ENCODE results near the gene AGMO.

AGMO gene

GRCh38 chr7:15168489-15168888 lies 393.3 kb downstream of the AGMO start:
- Histone ChIP-seq H3K36me3 (no peaks in the 10 kb centered on the region), H3K4me1 (ENCODE audit: control insufficient read depth in 1 of 2, insufficient read depth in 1 of 2, low read depth in 1 of 2, low read length in 1 of 2) (no peaks in the 10 kb centered on the region), H3K27me3 (no peaks in the 10 kb centered on the region), H3K27ac (no peak overlapping the region), H3K4me3 (ENCODE audit: low read depth in 1 of 2, low read length in 1 of 2) (no peak overlapping the region), H3K9me3 (no peaks in the 10 kb centered on the region)
- TF ChIP-seq, protein P1, sequence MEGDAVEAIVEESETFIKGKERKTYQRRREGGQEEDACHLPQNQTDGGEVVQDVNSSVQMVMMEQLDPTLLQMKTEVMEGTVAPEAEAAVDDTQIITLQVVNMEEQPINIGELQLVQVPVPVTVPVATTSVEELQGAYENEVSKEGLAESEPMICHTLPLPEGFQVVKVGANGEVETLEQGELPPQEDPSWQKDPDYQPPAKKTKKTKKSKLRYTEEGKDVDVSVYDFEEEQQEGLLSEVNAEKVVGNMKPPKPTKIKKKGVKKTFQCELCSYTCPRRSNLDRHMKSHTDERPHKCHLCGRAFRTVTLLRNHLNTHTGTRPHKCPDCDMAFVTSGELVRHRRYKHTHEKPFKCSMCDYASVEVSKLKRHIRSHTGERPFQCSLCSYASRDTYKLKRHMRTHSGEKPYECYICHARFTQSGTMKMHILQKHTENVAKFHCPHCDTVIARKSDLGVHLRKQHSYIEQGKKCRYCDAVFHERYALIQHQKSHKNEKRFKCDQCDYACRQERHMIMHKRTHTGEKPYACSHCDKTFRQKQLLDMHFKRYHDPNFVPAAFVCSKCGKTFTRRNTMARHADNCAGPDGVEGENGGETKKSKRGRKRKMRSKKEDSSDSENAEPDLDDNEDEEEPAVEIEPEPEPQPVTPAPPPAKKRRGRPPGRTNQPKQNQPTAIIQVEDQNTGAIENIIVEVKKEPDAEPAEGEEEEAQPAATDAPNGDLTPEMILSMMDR (IDR thresholded peaks at IDR 0.05) = no peak

- no peak overlapping the region for H3K27ac ChIP-seq
- TF ChIP-seq, protein P1 (IDR thresholded peaks at IDR 0.05) = no peak
- no peaks in the 10 kb centered on the region for H3K9me3 ChIP-seq
- H3K4me3 ChIP-seq (ENCODE audit: low read depth in 1 of 2, low read length in 1 of 2) = no peak overlapping the region
- H3K4me1 ChIP-seq (ENCODE audit: control insufficient read depth in 1 of 2, insufficient read depth in 1 of 2, low read depth in 1 of 2, low read length in 1 of 2) = no peaks in the 10 kb centered on the region
- H3K27me3 ChIP-seq = no peaks in the 10 kb centered on the region
- no peaks in the 10 kb centered on the region for H3K36me3 ChIP-seq
Measured at GRCh38 chr7:15167912-15168311, 393.9 kb downstream of the AGMO start.

DNA sequence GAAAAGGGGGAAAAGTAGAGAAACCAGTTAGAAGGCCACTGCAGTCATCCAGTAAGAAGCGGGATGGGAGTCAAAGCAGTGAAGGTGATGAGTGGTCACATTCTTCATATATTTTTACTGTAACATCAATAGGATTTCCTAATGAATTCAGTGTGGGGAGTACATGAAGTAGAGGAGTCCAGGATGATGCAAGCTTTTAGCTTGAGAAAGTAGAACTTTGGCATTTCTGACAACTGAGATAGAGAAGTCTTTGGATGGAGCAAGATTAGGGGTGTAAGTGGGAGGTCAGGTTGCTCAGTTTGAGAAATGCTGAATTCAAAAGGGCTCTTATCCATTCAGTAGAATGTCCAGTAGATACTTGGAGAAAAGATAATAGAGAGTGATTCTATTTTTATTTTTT lies 395.2 kb downstream of the AGMO start:
- Histone ChIP-seq H3K36me3 (no peaks in the 10 kb centered on the region), H3K27me3 (no peaks in the 10 kb centered on the region), H3K4me3 (ENCODE audit: low read depth in 1 of 2, low read length in 1 of 2) (no peak overlapping the region), H3K4me1 (ENCODE audit: control insufficient read depth in 1 of 2, insufficient read depth in 1 of 2, low read depth in 1 of 2, low read length in 1 of 2) (no peaks in the 10 kb centered on the region), H3K27ac (no peak overlapping the region), H3K9me3 (no peaks in the 10 kb centered on the region)
- TF ChIP-seq, protein P1 (IDR thresholded peaks at IDR 0.05) = no peak

DNA sequence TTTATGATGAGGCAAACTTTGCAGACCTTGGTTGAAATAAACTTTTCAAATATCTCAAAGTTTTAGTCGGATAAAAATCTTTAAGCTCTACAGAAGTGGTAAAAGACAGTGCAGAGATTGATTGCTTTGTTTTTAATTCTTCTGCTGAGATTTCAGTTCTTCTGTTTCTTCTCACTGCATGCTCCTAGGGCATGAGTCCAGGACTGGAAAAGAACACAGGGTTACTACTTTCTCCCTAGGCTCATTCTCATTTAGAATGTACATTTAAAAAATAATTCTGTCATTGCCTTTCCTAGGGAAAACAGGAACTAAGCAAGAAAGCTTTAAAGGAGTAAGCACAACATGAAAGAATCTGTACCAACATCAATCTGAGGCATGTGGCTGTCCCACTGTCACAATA lies 402.6 kb downstream of the AGMO start:
- Histone ChIP-seq H3K27me3 (no peaks in the 10 kb centered on the region), H3K4me3 (ENCODE audit: low read depth in 1 of 2, low read length in 1 of 2) (no peak overlapping the region), H3K27ac (no peak overlapping the region), H3K9me3 (no peaks in the 10 kb centered on the region), H3K4me1 (ENCODE audit: control insufficient read depth in 1 of 2, insufficient read depth in 1 of 2, low read depth in 1 of 2, low read length in 1 of 2) (no peaks in the 10 kb centered on the region), H3K36me3 (no peaks in the 10 kb centered on the region)
- TF ChIP-seq, protein P1 (IDR thresholded peaks at IDR 0.05) = no peak

- Histone ChIP-seq H3K27ac (no peak overlapping the region), H3K4me1 (ENCODE audit: control insufficient read depth in 1 of 2, insufficient read depth in 1 of 2, low read depth in 1 of 2, low read length in 1 of 2) (no peaks in the 10 kb centered on the region), H3K9me3 (no peaks in the 10 kb centered on the region), H3K36me3 (no peaks in the 10 kb centered on the region), H3K4me3 (ENCODE audit: low read depth in 1 of 2, low read length in 1 of 2) (no peak overlapping the region), H3K27me3 (no peaks in the 10 kb centered on the region)
- TF ChIP-seq, protein P1 (IDR thresholded peaks at IDR 0.05) = no peak
Measured at GRCh38 chr7:15158141-15158810, 403.5 kb downstream of the AGMO start.

Measured in neutrophil (primary cell).